ENCODE results near the gene CD209.

- TF ChIP-seq CTCF (conservative IDR thresholded peaks at IDR 0.05; ENCODE audit: low read length) (no peak), EZH2phosphoT487 (IDR thresholded peaks at IDR 0.05; ENCODE audit: borderline replicate concordance, low read depth, low read length) (no peak)
These were observed 9.3 kb downstream of the CD209 start for GRCh38 chr19:7738023-7738422.
